Measurements from ENCODE around the gene PTPN4.

PTPN4 gene

GRCh38 chr2:119941981-119942513 lies 182.3 kb downstream of the PTPN4 start:
- DNase-seq: no peak
- no peaks in the 10 kb centered on the region; the same call in 1 of the 2 replicates for H3K4me1 ChIP-seq
- H3K27me3 ChIP-seq: no peaks in the 10 kb centered on the region
- no peak overlapping the region for H3K4me3 ChIP-seq (ENCODE audit: low read depth, low read length)
- no peaks in the 10 kb centered on the region for H3K36me3 ChIP-seq
- no peak for TF ChIP-seq CTCF (IDR thresholded peaks at IDR 0.05; ENCODE audit: low read depth, low read length)
- H3K9me3 ChIP-seq: no peaks in the 10 kb centered on the region

GRCh38 chr2:119943058-119943457 lies 183.3 kb downstream of the PTPN4 start:
- Histone ChIP-seq H3K4me3 (ENCODE audit: low read depth, low read length) (no peak overlapping the region), H3K9me3 (no peaks in the 10 kb centered on the region), H3K4me1 (no peaks in the 10 kb centered on the region; the same call in 1 of the 2 replicates), H3K36me3 (no peaks in the 10 kb centered on the region), H3K27me3 (no peaks in the 10 kb centered on the region)
- TF ChIP-seq CTCF (IDR thresholded peaks at IDR 0.05; ENCODE audit: low read depth, low read length): no peak
- no peak for DNase-seq

- H3K9me3 ChIP-seq: no peaks in the 10 kb centered on the region
- TF ChIP-seq CTCF (IDR thresholded peaks at IDR 0.05; ENCODE audit: low read depth, low read length): no peak
- no peak for DNase-seq
- H3K36me3 ChIP-seq: no peaks in the 10 kb centered on the region
- no peaks in the 10 kb centered on the region for H3K27me3 ChIP-seq
- no peaks in the 10 kb centered on the region for H3K4me1 ChIP-seq
- no peak overlapping the region for H3K4me3 ChIP-seq (ENCODE audit: low read depth, low read length)
Measured at GRCh38 chr2:119947535-119947934, 187.8 kb downstream of the PTPN4 start.

- no peak for TF ChIP-seq CTCF (IDR thresholded peaks at IDR 0.05; ENCODE audit: low read depth, low read length)
- Histone ChIP-seq H3K36me3 (no peaks in the 10 kb centered on the region), H3K9me3 (no peaks in the 10 kb centered on the region), H3K4me3 (ENCODE audit: low read depth, low read length) (no peak overlapping the region), H3K4me1 (no peaks in the 10 kb centered on the region), H3K27me3 (no peaks in the 10 kb centered on the region)
- DNase-seq: no peak
Measured at GRCh38 chr2:119950966-119951365, 191.2 kb downstream of the PTPN4 start.

DNA sequence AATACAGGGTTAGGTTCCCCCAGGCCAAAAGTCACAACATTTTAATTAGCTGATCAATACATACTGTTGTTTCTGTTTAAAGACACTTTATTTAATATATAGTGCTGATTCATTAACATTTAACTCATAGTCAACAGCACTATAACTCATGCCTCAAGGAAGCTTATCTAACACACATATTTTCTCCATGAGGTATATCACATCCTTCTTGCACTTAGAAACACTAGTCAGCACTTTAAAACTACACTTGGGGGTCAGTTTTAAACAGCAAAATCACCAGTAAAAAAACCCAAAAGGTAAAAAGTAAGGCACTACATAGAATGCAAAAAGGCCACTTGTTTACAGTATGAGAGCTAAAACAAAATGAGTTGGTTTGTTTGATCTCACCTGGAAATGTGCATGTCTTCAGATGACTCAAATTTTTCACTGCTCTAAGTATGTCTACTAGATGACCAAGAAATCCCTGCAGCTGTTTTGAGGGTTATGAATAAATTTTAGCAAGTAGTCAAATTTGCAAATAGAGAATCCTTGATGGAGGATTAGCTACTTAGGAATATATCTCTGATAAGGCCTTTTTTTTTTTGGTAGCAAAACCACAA lies 199.0 kb downstream of the PTPN4 start:
- no peaks in the 10 kb centered on the region for H3K36me3 ChIP-seq
- no peak for DNase-seq

More for the DNA sequence above, 199.0 kb downstream of the PTPN4 start:
- Histone ChIP-seq H3K4me3 (ENCODE audit: low read depth, low read length) (no peak overlapping the region), H3K4me1 (no peaks in the 10 kb centered on the region), H3K27me3 (no peaks in the 10 kb centered on the region), H3K9me3 (no peaks in the 10 kb centered on the region)
- TF ChIP-seq CTCF (IDR thresholded peaks at IDR 0.05; ENCODE audit: low read depth, low read length): no peak

All from BE2C (cell line).